Testis (tissue), 3 donors: ENCODE measurements around the gene JPH2. TPM values are rescaled to one million over a fixed set of nuclear protein-coding genes. Genes with fewer than 3 reads are reported as not detected.

Source experiments
- DNase-seq: peaks from one replicate; pipeline ENCODE4 v3.0.0-alpha.2; 2019
- H3K27ac ChIP-seq, 2 donors: fragments of 200-600 bp; sonication (generic); one replicate each; pipeline ENCODE4 v1.5.1; 2019
- H3K27me3 ChIP-seq: fragments of 200-600 bp; sonication (generic); one replicate; pipeline ENCODE4 v1.5.1; 2019
- H3K36me3 ChIP-seq: fragments of 200-600 bp; sonication (generic); one replicate; pipeline ENCODE4 v1.5.1; 2017; ENCODE audit warnings: low read depth; ENCODE audit errors: missing control alignments
- H3K4me1 ChIP-seq: fragments of 200-600 bp; sonication (generic); one replicate; pipeline ENCODE4 v1.5.1; 2019
- H3K4me3 ChIP-seq, 2 donors: fragments of 200-600 bp; sonication (generic); one replicate each; pipeline ENCODE4 v1.5.1; 2017 to 2019
- H3K9me3 ChIP-seq: fragments of 200-600 bp; sonication (generic); one replicate; pipeline ENCODE4 v1.5.1; 2017
- POLR2A ChIP-seq: fragments of 450-650 bp; IDR thresholded peaks from one replicate; pipeline ENCODE4 v1.6.1; 2017; ENCODE audit warnings: antibody characterized with exemption, mild to moderate bottlenecking, moderate library complexity
- WGBS, 2 donors: methylation state at CpG; one replicate each; pipeline ENCODE4 v1.1.5; 2018; 5-methylcytosine and 5-hydroxymethylcytosine counted together
- intact Hi-C: fragments of 100-400 bp; cut with DNase I; formaldehyde crosslinking; loops from one replicate; pipeline ENCODE4 v1.15.1; 2023; ENCODE audit warnings: low total_unique reads
- polyA plus RNA-seq: library from polyadenylated mRNA; stranded (reverse); fragments of 350-450 nt; fragmentation: Illumina TruSeq; extraction: RNeasy Lipid Tissue Mini Kit (QIAGEN cat#74804); gene quantifications from one replicate; pipeline ENCODE4 v1.2.3, GENCODE V29; 2014; ENCODE audit warnings: low read depth, low replicate concordance; ENCODE audit not compliant: insufficient read depth
- total RNA-seq, 2 donors: library from RNA; depleted of rRNA; stranded (reverse); fragments of >200 nt; gene quantifications; one replicate each; pipeline ENCODE4 v1.2.3, GENCODE V29; 2016
- TF ChIP-seq, protein P1 (sequence below), 3 experiments: fragments of 450-650 bp in 2 of 3; fragments of 200-600 bp in 1 of 3; sonication (generic) in 1 of 3; IDR thresholded peaks; one replicate each; pipeline ENCODE4 v1.5.1; 2016 to 2019; ENCODE audit warnings: antibody characterized with exemption in 3 of 3, mild to moderate bottlenecking in 2 of 3, moderate library complexity in 1 of 3

JPH2 gene
- total and polyA plus RNA-seq, 3 donors from 2014 or later, result 1.9 to 3.7 (median 3.2) TPM

DNA sequence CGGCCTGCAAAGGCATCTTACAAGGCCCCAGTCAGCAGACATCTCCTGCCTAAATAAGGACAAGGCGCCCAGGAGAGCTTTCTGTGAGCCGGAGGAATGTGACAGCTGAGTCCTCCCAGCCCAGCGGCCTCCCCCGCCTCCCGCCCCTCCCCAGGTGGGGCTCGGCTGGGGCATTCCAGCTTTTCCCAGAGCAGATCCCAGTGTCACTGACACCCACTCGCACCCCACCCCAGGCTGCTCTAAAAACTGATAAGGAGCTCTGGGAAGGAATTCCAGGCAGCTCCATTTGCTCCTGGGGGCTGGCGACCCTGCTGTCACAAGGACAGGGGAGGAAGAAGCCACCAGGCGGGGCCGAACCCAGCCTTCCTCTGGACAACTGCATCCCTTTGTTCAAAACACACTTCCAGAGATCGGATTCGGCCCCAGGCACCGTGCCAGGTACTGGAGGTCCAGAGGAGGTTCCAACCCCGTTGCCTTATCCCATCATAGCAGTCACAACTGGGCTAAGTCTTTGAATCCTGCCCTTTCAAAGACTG lies 49.7 kb downstream of the JPH2 start:
- TF ChIP-seq, protein P1, sequence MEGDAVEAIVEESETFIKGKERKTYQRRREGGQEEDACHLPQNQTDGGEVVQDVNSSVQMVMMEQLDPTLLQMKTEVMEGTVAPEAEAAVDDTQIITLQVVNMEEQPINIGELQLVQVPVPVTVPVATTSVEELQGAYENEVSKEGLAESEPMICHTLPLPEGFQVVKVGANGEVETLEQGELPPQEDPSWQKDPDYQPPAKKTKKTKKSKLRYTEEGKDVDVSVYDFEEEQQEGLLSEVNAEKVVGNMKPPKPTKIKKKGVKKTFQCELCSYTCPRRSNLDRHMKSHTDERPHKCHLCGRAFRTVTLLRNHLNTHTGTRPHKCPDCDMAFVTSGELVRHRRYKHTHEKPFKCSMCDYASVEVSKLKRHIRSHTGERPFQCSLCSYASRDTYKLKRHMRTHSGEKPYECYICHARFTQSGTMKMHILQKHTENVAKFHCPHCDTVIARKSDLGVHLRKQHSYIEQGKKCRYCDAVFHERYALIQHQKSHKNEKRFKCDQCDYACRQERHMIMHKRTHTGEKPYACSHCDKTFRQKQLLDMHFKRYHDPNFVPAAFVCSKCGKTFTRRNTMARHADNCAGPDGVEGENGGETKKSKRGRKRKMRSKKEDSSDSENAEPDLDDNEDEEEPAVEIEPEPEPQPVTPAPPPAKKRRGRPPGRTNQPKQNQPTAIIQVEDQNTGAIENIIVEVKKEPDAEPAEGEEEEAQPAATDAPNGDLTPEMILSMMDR (IDR thresholded peaks at IDR 0.05), result no peak
- no peak for TF ChIP-seq POLR2A
- no peaks in the 10 kb centered on the region for H3K27me3 ChIP-seq
- no peaks in the 10 kb centered on the region for H3K4me1 ChIP-seq
- no peak for DNase-seq
- H3K27ac ChIP-seq, result no peak overlapping the region
- H3K9me3 ChIP-seq, result no peaks in the 10 kb centered on the region
- no peaks in the 10 kb centered on the region for H3K36me3 ChIP-seq
- 27 to 33% methylated on average over 8 to 15 of the region's 15 CpGs for WGBS, 2 donors
- no peak overlapping the region for H3K4me3 ChIP-seq
- intact Hi-C loops, result no loop called here

GRCh38 chr20:44136579-44137265 lies 50.3 kb downstream of the JPH2 start:
- intact Hi-C loops, result no loop called here
- H3K27ac ChIP-seq, result no peak overlapping the region
- no peaks in the 10 kb centered on the region for H3K36me3 ChIP-seq
- no peaks in the 10 kb centered on the region for H3K27me3 ChIP-seq
- no peak for TF ChIP-seq POLR2A
- TF ChIP-seq, protein P1 (IDR thresholded peaks at IDR 0.05), result no peak
- H3K4me1 ChIP-seq, result no peaks in the 10 kb centered on the region
- H3K4me3 ChIP-seq, result no peak overlapping the region
- WGBS, 2 donors, result 54 to 93% methylated on average over 3 to 7 of the region's 7 CpGs
- H3K9me3 ChIP-seq, result no peaks in the 10 kb centered on the region
- DNase-seq, result no peak

DNA sequence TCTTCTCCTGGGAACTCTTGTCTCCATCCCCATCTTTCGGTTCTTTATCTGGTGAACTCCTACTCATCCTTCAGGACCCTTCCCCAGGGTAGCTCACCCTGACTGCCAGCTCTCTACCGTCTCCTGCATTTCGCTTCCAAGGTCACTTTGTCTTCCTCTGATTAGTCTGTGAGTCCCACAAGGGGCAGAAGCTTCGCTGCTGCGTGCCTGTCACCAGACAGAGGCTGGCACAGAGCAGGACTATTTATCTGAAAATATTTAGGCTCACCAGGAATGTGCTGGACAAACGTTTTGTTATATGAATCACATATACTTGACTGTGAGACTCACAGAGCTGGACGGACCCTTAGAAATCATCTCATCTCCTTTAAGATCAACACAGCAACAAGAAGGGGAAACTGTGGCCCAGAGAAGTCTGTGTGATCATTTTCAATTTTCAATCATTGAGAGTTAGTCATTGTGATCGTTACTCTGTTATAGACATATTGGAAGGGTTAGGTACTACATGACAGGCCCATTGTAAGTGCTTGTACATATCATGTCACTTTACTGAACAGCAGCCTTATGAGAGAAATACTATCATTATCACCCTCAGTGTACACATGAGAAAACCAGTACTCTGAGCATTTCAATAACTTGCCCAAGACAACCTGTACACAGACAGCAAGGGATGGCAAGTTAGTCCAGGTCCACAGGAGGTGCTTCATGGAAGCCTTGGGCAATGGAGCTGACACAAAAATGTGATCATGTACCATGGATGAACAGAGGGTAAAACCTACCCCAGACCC lies 51.4 kb downstream of the JPH2 start:
- Histone ChIP-seq H3K27me3 (no peaks in the 10 kb centered on the region), H3K27ac (no peak overlapping the region), H3K36me3 (no peaks in the 10 kb centered on the region), H3K4me3 (no peak overlapping the region), H3K9me3 (no peaks in the 10 kb centered on the region), H3K4me1 (no peaks in the 10 kb centered on the region)
- WGBS, 2 donors, result 72 to 74% methylated on average over 8 of the region's 8 CpGs
- intact Hi-C loops, result no loop called here
- DNase-seq, result no peak
- TF ChIP-seq, protein P1 (IDR thresholded peaks at IDR 0.05), result no peak
- TF ChIP-seq POLR2A, result no peak

DNA sequence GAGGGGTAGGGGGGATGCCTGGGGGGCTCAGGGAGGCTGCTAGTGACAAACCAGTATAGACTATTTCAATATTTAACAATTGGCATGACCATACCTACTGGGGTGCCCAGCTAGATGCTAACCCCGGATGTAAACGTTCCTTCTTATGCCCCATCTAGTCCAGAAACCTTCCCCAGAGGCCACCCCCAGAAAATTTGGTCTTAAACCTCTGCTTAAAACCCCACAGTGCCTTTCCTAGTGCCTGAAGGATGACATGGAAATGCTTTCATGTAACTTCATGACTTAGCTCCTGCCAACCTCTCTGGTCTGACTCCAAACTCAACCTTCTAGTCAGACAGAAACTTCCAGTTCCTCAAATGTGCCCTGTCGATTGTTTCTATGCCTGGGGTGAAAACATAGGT lies 52.0 kb downstream of the JPH2 start:
- no peak for DNase-seq
- TF ChIP-seq POLR2A, result no peak
- TF ChIP-seq, protein P1 (IDR thresholded peaks at IDR 0.05), result no peak
- Histone ChIP-seq H3K36me3 (no peaks in the 10 kb centered on the region), H3K4me3 (no peak overlapping the region), H3K27ac (no peak overlapping the region), H3K9me3 (no peaks in the 10 kb centered on the region), H3K27me3 (no peaks in the 10 kb centered on the region), H3K4me1 (no peaks in the 10 kb centered on the region)
- 70 to 81% methylated on average over 3 of the region's 3 CpGs for WGBS, 2 donors
- intact Hi-C loops, result no loop called here
